Thoracic aorta (tissue), 2 donors: ENCODE measurements around the gene CTBP2. TPM values are rescaled to one million over a fixed set of nuclear protein-coding genes. Genes with fewer than 3 reads are reported as not detected.

Experiments
- ATAC-seq: fragments of 150-250 bp; one replicate; pipeline ENCODE4 v1.8.0; 2017; ENCODE audit warnings: low read depth; ENCODE audit not compliant: insufficient number of reproducible peaks, low FRiP score
- DNase-seq: peaks from one replicate; pipeline ENCODE4 v3.0.0-alpha.2; 2020; ENCODE audit warnings: low spot score
- H3K27ac ChIP-seq, 2 donors: fragments of 200-600 bp; sonication (generic); 1 replicate in 1 of 2; 2 replicates in 1 of 2; pipeline ENCODE4 v1.5.1; 2016; ENCODE audit warnings: mild to moderate bottlenecking in 2 of 2, moderate library complexity in 2 of 2
- H3K27me3 ChIP-seq: fragments of 200-600 bp; sonication (generic); replicated peaks from 2 replicates; pipeline ENCODE4 v1.6.0; 2016; ENCODE audit warnings: mild to moderate bottlenecking; ENCODE audit not compliant: insufficient read depth
- H3K36me3 ChIP-seq: fragments of 200-600 bp; sonication (generic); one replicate; pipeline ENCODE4 v1.5.1; 2016
- H3K4me1 ChIP-seq, 2 donors: fragments of 200-600 bp; sonication (generic); 1 replicate in 1 of 2; 2 replicates in 1 of 2; pipeline versions ENCODE4 v1.5.1 to v1.6.0; 2016; ENCODE audit warnings: low read depth in 2 of 2, mild to moderate bottlenecking in 1 of 2; ENCODE audit not compliant: control insufficient read depth in 1 of 2
- H3K4me3 ChIP-seq: fragments of 200-600 bp; sonication (generic); 2 replicates; pipeline ENCODE4 v1.5.1; 2016; ENCODE audit warnings: mild to moderate bottlenecking
- H3K9me3 ChIP-seq: fragments of 200-600 bp; sonication (generic); 2 replicates; pipeline ENCODE4 v1.5.1; 2016
- CTCF ChIP-seq: fragments of 200-600 bp; sonication (generic); IDR thresholded peaks from one replicate; pipeline ENCODE4 v1.5.1; 2019; ENCODE audit warnings: antibody characterized with exemption
- total RNA-seq, 2 donors: library from RNA; depleted of rRNA; stranded (reverse); fragments of >200 nt; gene quantifications; one replicate each; pipeline versions ENCODE4 v1.1.0 to v1.2.3, GENCODE V29; 2016

Gene CTBP2
- total RNA-seq, 2 donors from 2014 or later: 62.8 to 80.6 TPM

DNA sequence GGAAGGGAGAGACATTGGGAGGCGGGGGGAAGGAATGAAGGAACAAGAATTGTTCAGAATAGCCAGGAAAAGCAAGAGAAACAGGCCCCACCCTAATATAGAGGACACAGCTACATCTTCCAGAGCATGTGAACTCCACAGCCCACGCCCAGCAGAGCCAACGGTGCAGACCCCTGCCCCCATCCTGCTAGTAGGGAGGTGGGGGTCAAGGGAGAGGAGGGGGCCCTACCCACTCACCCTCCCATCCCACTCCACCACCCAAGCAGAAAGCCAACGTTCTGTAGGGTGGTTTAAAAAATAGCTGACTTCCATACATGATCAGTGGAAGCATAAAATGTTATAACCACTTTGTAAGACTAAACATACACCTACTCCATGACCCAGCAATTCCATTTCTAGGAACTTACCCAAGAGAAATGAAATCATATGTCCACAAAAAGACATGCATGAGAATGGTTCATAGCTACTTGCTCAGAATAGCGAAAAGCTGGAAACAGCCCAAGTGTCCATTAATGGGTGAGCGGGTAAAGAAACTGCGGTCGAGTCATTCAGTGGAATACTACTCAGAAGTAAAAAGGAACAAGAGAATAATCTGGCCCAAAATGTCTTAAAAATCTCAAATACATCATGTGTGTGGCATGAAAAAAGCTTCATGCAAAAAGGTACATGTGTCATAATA, 31.8 kb downstream of the CTBP2 start:
- Histone ChIP-seq H3K27me3 (no peaks in the 10 kb centered on the region), H3K36me3 (peaks cover 13% of the 10 kb centered on the region), H3K4me3 (no peak overlapping the region), H3K27ac (peak overlapping the region in 1 of 2 donors; percentile 35), H3K4me1 (peaks cover 11 to 71% of the 10 kb centered on the region in 2 donors), H3K9me3 (no peaks in the 10 kb centered on the region)
- DNase-seq: no peak
- TF ChIP-seq CTCF: no peak
- ATAC-seq: no peak

DNA sequence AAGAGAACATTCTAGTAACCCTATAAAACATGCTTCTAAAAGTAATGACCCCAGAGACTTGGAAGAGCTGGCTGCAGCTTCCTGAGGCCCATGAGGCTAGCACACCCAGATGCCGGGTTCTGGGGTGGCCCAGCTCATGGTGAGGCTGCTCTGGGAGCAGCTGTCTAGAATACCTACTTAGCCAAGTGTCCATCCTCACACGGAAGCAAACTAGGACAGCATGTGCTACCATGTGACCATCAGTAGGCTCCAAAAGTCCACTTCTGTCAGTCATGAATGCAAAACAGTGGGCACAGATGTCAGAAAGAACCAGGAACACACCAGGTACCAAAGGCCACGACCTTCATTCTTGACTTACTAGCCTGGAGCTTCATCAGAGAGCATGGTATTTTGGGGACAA, 32.4 kb downstream of the CTBP2 start:
- H3K4me1 ChIP-seq: peaks cover 15 to 71% of the 10 kb centered on the region in 2 donors
- peaks cover 10% of the 10 kb centered on the region for H3K36me3 ChIP-seq
- H3K9me3 ChIP-seq: no peaks in the 10 kb centered on the region
- H3K27me3 ChIP-seq: no peaks in the 10 kb centered on the region
- no peak for ATAC-seq
- peak overlapping the region in 1 of 2 donors; percentile 35 for H3K27ac ChIP-seq
- no peak for DNase-seq
- no peak overlapping the region for H3K4me3 ChIP-seq
- TF ChIP-seq CTCF: no peak

DNA sequence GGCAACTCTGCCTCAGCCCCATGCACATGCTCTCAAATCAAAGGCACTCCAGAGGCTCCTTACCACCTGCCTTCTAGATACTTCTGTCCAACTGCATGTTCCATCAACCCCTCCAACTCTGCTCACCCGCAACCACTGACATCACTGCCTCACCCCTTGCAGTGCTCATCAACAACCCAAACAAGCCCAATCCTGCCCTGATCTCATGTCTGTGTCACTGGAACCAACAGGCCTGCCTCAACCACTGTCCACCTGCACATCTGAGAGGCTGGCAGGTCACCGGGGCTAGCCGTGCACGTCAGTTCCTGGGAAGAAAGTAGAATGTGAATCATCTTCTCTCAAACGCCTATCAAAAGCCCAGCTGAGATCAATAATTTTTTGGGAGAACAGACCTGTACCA, 33.3 kb downstream of the CTBP2 start:
- ATAC-seq (no peak), DNase-seq (no peak)
- H3K27ac ChIP-seq: no peak overlapping the region
- H3K27me3 ChIP-seq: no peaks in the 10 kb centered on the region
- H3K36me3 ChIP-seq: peaks cover 10% of the 10 kb centered on the region
- H3K4me1 ChIP-seq: peaks cover 15 to 69% of the 10 kb centered on the region in 2 donors
- no peaks in the 10 kb centered on the region for H3K9me3 ChIP-seq
- TF ChIP-seq CTCF: no peak
- no peak overlapping the region for H3K4me3 ChIP-seq

- Histone ChIP-seq H3K36me3 (peaks cover 5% of the 10 kb centered on the region), H3K4me1 (peaks cover 15 to 73% of the 10 kb centered on the region in 2 donors), H3K4me3 (no peak overlapping the region), H3K27ac (no peak overlapping the region), H3K9me3 (no peaks in the 10 kb centered on the region), H3K27me3 (no peaks in the 10 kb centered on the region)
- no peak for TF ChIP-seq CTCF
- no peak for ATAC-seq
- DNase-seq: no peak
These were observed 34.2 kb downstream of the CTBP2 start for GRCh38 chr10:125125951-125126735.

GRCh38 chr10:125124907-125125306, 35.5 kb downstream of the CTBP2 start:
- no peaks in the 10 kb centered on the region for H3K36me3 ChIP-seq
- H3K27ac ChIP-seq: no peak overlapping the region
- no peak for TF ChIP-seq CTCF
- DNase-seq (no peak), ATAC-seq (no peak)
- peaks cover 15 to 75% of the 10 kb centered on the region in 2 donors for H3K4me1 ChIP-seq
- no peaks in the 10 kb centered on the region for H3K27me3 ChIP-seq
- H3K4me3 ChIP-seq: no peak overlapping the region
- H3K9me3 ChIP-seq: no peaks in the 10 kb centered on the region
